Spinal cord (tissue), 10 donors: ENCODE results near the gene SSH2. TPM values are rescaled to one million over a fixed set of nuclear protein-coding genes. Genes with fewer than 3 reads are reported as not detected.
"Not testable (repeated sequence)": the region's sequence is repeated elsewhere in the genome, so short reads cannot be mapped to it uniquely, and the experiment has no call there.

Experiments
- DNase-seq, 6 donors: peaks; one replicate each; pipeline versions ENCODE4 v3.0.0 to v3.0.0-alpha.2; 2013 to 2015; ENCODE audit warnings: low spot score in 6 of 6, low read depth in 4 of 6
- H3K27ac ChIP-seq: one replicate; pipeline ENCODE4 v1.5.1; 2013; ENCODE audit warnings: low read depth, low read length, control low read depth
- H3K27me3 ChIP-seq: one replicate; pipeline ENCODE4 v1.6.1; 2013; ENCODE audit warnings: low read length; ENCODE audit not compliant: control insufficient read depth, insufficient read depth
- H3K36me3 ChIP-seq: one replicate; pipeline ENCODE4 v1.6.1; 2013; ENCODE audit warnings: low read length; ENCODE audit not compliant: control insufficient read depth, insufficient read depth
- H3K4me1 ChIP-seq: one replicate; pipeline ENCODE4 v1.6.1; 2013; ENCODE audit warnings: low read length; ENCODE audit not compliant: control insufficient read depth, insufficient read depth
- H3K4me3 ChIP-seq: one replicate; pipeline ENCODE4 v1.5.1; 2013; ENCODE audit warnings: low read depth, low read length, control low read depth
- H3K9me3 ChIP-seq: one replicate; pipeline ENCODE4 v1.6.1; 2013; ENCODE audit warnings: low read length; ENCODE audit not compliant: control insufficient read depth, insufficient read depth
- WGBS: methylation state at CpG from one replicate; pipeline ENCODE4 v1.1.5; 2013; ENCODE audit warnings: missing lambda C conversion rate; ENCODE audit not compliant: insufficient coverage; 5-methylcytosine and 5-hydroxymethylcytosine counted together
- polyA plus RNA-seq, 2 donors: library from polyadenylated mRNA; unstranded; fragments of 120-200 nt; gene quantifications; one replicate each; pipeline ENCODE4 v1.2.1, GENCODE V29; 2013; ENCODE audit not compliant: insufficient read length in 2 of 2
- total RNA-seq, 2 donors: library from RNA; depleted of rRNA in 1 of 2; stranded (reverse); fragments of 120-200 nt in 1 of 2; fragments of >200 nt in 1 of 2; gene quantifications; one replicate each; pipeline versions ENCODE4 v1.2.3 to v1.2.4, GENCODE V29; 2013 to 2014
- donor health status: healthy.

The SSH2 gene
- total and polyA plus RNA-seq, 4 donors = 22.5 to 26.6 (median 23.4) TPM

GRCh38 chr17:29880031-29880430 lies 50.0 kb downstream of the SSH2 start:
- no peaks in the 10 kb centered on the region for H3K9me3 ChIP-seq
- no peak for DNase-seq
- no peak overlapping the region for H3K4me3 ChIP-seq
- H3K36me3 ChIP-seq = no peaks in the 10 kb centered on the region
- no peaks in the 10 kb centered on the region for H3K4me1 ChIP-seq
- WGBS = 89% methylated on average over 5 of the region's 6 CpGs
- H3K27ac ChIP-seq = no peak overlapping the region
- no peaks in the 10 kb centered on the region for H3K27me3 ChIP-seq

- H3K27me3 ChIP-seq = no peaks in the 10 kb centered on the region
- no peak overlapping the region for H3K4me3 ChIP-seq
- no peak overlapping the region for H3K27ac ChIP-seq
- WGBS = no CpG with 5 or more reads among the region's 1 CpG
- H3K4me1 ChIP-seq = no peaks in the 10 kb centered on the region
- H3K9me3 ChIP-seq = no peaks in the 10 kb centered on the region
- no peak for DNase-seq
- H3K36me3 ChIP-seq = no peaks in the 10 kb centered on the region
Measured at GRCh38 chr17:29874931-29875596, 55.0 kb downstream of the SSH2 start.

GRCh38 chr17:29874358-29874757 lies 55.7 kb downstream of the SSH2 start:
- H3K36me3 ChIP-seq, H3K27ac ChIP-seq, H3K27me3 ChIP-seq, H3K4me3 ChIP-seq, DNase-seq, H3K9me3 ChIP-seq, H3K4me1 ChIP-seq: not testable (repeated sequence)
- WGBS = no CpG with 5 or more reads among the region's 1 CpG

- WGBS = no CpG with 5 or more reads among the region's 2 CpGs
- Histone ChIP-seq H3K36me3 (no peaks in the 10 kb centered on the region), H3K4me1 (peaks cover 1% of the 10 kb centered on the region), H3K27me3 (no peaks in the 10 kb centered on the region), H3K9me3 (no peaks in the 10 kb centered on the region), H3K4me3 (no peak overlapping the region), H3K27ac (no peak overlapping the region)
- no peak for DNase-seq
Measured at GRCh38 chr17:29873476-29873875, 56.6 kb downstream of the SSH2 start.

GRCh38 chr17:29870836-29871465 lies 59.1 kb downstream of the SSH2 start:
- Histone ChIP-seq H3K4me1 (peaks cover 4% of the 10 kb centered on the region), H3K4me3 (no peak overlapping the region)

GRCh38 chr17:29867643-29868181 lies 62.3 kb downstream of the SSH2 start:
- Histone ChIP-seq H3K4me3 (no peak overlapping the region), H3K27me3 (no peaks in the 10 kb centered on the region), H3K27ac (no peak overlapping the region), H3K36me3 (no peaks in the 10 kb centered on the region), H3K9me3 (no peaks in the 10 kb centered on the region), H3K4me1 (peaks cover 4% of the 10 kb centered on the region)
- DNase-seq = peak in 2 of 6 donors; percentile 17 to 57
- no CpG with 5 or more reads among the region's 2 CpGs for WGBS

More at GRCh38 chr17:29870836-29871465, 59.1 kb downstream of the SSH2 start:
- DNase-seq = peak in 2 of 6 donors; percentile 25 to 66
- Histone ChIP-seq H3K36me3 (no peaks in the 10 kb centered on the region), H3K9me3 (no peaks in the 10 kb centered on the region), H3K27me3 (no peaks in the 10 kb centered on the region), H3K27ac (peak overlapping the region; percentile 52)
- no CpG with 5 or more reads among the region's 1 CpG for WGBS

GRCh38 chr17:29866746-29867404 lies 63.2 kb downstream of the SSH2 start:
- no peaks in the 10 kb centered on the region for H3K36me3 ChIP-seq
- H3K27ac ChIP-seq = no peak overlapping the region
- peaks cover 4% of the 10 kb centered on the region for H3K4me1 ChIP-seq
- H3K9me3 ChIP-seq = no peaks in the 10 kb centered on the region
- no peaks in the 10 kb centered on the region for H3K27me3 ChIP-seq
- no peak overlapping the region for H3K4me3 ChIP-seq
- WGBS = 94% methylated on average over 3 of the region's 5 CpGs
- DNase-seq = no peak

GRCh38 chr17:29864615-29865014 lies 65.4 kb downstream of the SSH2 start:
- Histone ChIP-seq H3K36me3 (no peaks in the 10 kb centered on the region), H3K4me3 (no peak overlapping the region), H3K9me3 (no peaks in the 10 kb centered on the region), H3K27ac (no peak overlapping the region), H3K4me1 (peaks cover 4% of the 10 kb centered on the region), H3K27me3 (no peaks in the 10 kb centered on the region)
- no peak for DNase-seq
- no CpG with 5 or more reads among the region's 1 CpG for WGBS

GRCh38 chr17:29864123-29864522 lies 65.9 kb downstream of the SSH2 start:
- not testable (repeated sequence) for DNase-seq, H3K27me3 ChIP-seq, H3K4me1 ChIP-seq, H3K36me3 ChIP-seq, H3K9me3 ChIP-seq, H3K27ac ChIP-seq, H3K4me3 ChIP-seq
- no CpG with 5 or more reads among the region's 4 CpGs for WGBS
